Endothelial cell of umbilical vein (primary cell): ENCODE results near the gene TNS2. TPM values are rescaled to one million over a fixed set of nuclear protein-coding genes. Genes with fewer than 3 reads are reported as not detected.
A peak's percentile ranks its signal among the peaks of the same experiment; 100 is the strongest.

ENCODE experiments used
- BruUV-seq: library from RNA; stranded (reverse); fragments of 400-500 nt; replicated peaks from 2 replicates; lab custom pipeline; 2021; lab: Mats Ljungman, UMichigan
- CTCF ChIA-PET: fragments of 300-600, 350-600 bp; sonication (Branson Sonifier 250); formaldehyde crosslinking; loops from one replicate; lab custom pipeline; 2021; ENCODE audit warnings: antibody characterized with exemption, inconsistent platforms; lab: Charles Lee
- POLR2A ChIA-PET: fragments of 300-600, 350-600 bp; sonication (Branson Sonifier 250); formaldehyde crosslinking; loops from one replicate; lab custom pipeline; 2021; ENCODE audit warnings: antibody characterized with exemption, inconsistent platforms; lab: Charles Lee
- DNase-seq: peaks from one replicate; pipeline ENCODE4 v3.0.0-alpha.2; 2011; ENCODE audit warnings: low read depth, low spot score
- FAIRE-seq: peaks from 2 replicates; lab custom pipeline; 2011; peaks lifted over from hg19 to GRCh38; lab: Jason Lieb, UNC
- H2AFZ ChIP-seq: 2 replicates; pipeline ENCODE4 v1.6.0; 2012; ENCODE audit warnings: low read depth, low read length, control low read depth, inconsistent platforms
- H3K27ac ChIP-seq: 2 replicates; pipeline ENCODE4 v1.5.1; 2011; ENCODE audit warnings: low read depth, mild to moderate bottlenecking, control low read depth, low read length, moderate library complexity; ENCODE audit not compliant: insufficient read depth
- H3K27me3 ChIP-seq, 2 experiments: 2 replicates each; pipeline versions ENCODE4 v1.6.0 to v1.6.1; 2011; ENCODE audit warnings: low read length in 2 of 2, mixed read lengths in 1 of 2; ENCODE audit not compliant: control insufficient read depth in 2 of 2, insufficient read depth in 2 of 2
- H3K36me3 ChIP-seq, 2 experiments: 2 replicates in 1 of 2; 3 replicates in 1 of 2; pipeline ENCODE4 v1.5.1; 2011; ENCODE audit warnings: low read length in 2 of 2, mild to moderate bottlenecking in 1 of 2, moderate library complexity in 1 of 2; ENCODE audit not compliant: control insufficient read depth in 2 of 2, insufficient read depth in 2 of 2; ENCODE audit errors: extremely low read depth in 1 of 2
- H3K4me1 ChIP-seq: 3 replicates; pipeline ENCODE4 v1.5.1; 2011; ENCODE audit warnings: mild to moderate bottlenecking, low read length; ENCODE audit not compliant: control insufficient read depth, insufficient read depth; ENCODE audit errors: extremely low read depth
- H3K4me2 ChIP-seq: 2 replicates; pipeline ENCODE4 v1.6.1; 2011; ENCODE audit warnings: low read length, control low read depth, mixed read lengths; ENCODE audit not compliant: insufficient read depth
- H3K4me3 ChIP-seq, 3 experiments: fragments of 200-600 bp in 1 of 3; sonication (generic), shearing (Covaris generic) in 1 of 3; replicated peaks in 1 of 3; 2 replicates each; pipeline ENCODE4 v1.5.1; 2011 to 2016; ENCODE audit warnings: control low read depth in 3 of 3, low read length in 3 of 3, mild to moderate bottlenecking in 2 of 3, inconsistent platforms in 1 of 3, low read depth in 1 of 3, moderate library complexity in 1 of 3; ENCODE audit not compliant: insufficient read depth in 1 of 3
- H3K79me2 ChIP-seq: 2 replicates; pipeline ENCODE4 v1.6.0; 2012; ENCODE audit warnings: low read length, inconsistent platforms; ENCODE audit not compliant: control insufficient read depth, insufficient read depth
- H3K9ac ChIP-seq: replicated peaks from 2 replicates; pipeline ENCODE3; 2011; ENCODE audit warnings: low read length, control low read depth; ENCODE audit not compliant: insufficient read depth; ENCODE audit errors: extremely low read depth
- H3K9me1 ChIP-seq: replicated peaks from 3 replicates; pipeline ENCODE4 v1.6.0; 2011; ENCODE audit warnings: mild to moderate bottlenecking, low read length; ENCODE audit not compliant: control insufficient read depth, insufficient read depth; ENCODE audit errors: extremely low read depth
- H3K9me3 ChIP-seq: replicated peaks from 2 replicates; pipeline ENCODE4 v1.5.1; 2012; ENCODE audit warnings: low read length, inconsistent platforms; ENCODE audit not compliant: control insufficient read depth, insufficient read depth
- H4K20me1 ChIP-seq: replicated peaks from 2 replicates; pipeline ENCODE3; 2011; ENCODE audit warnings: mild to moderate bottlenecking, low read length; ENCODE audit not compliant: control insufficient read depth, insufficient read depth; ENCODE audit errors: extremely low read depth
- EZH2 ChIP-seq: IDR thresholded peaks from 2 replicates; pipeline ENCODE4 v1.6.1; 2012; ENCODE audit warnings: borderline replicate concordance, low read depth, mild to moderate bottlenecking, moderate library complexity, low read length, inconsistent platforms; ENCODE audit not compliant: severe bottlenecking
- FOS ChIP-seq: IDR thresholded peaks from 2 replicates; pipeline ENCODE4 v1.6.1; 2011; ENCODE audit warnings: mild to moderate bottlenecking, low read length, moderate library complexity, borderline replicate concordance; ENCODE audit not compliant: insufficient read depth
- MYC ChIP-seq: IDR thresholded peaks from one replicate; pipeline ENCODE4 v1.6.1; 2011; ENCODE audit warnings: mild to moderate bottlenecking, low read depth, low read length
- POLR2A ChIP-seq: IDR thresholded peaks from 2 replicates; pipeline ENCODE4 v1.6.1; 2012; ENCODE audit warnings: low read depth, mild to moderate bottlenecking, control low read depth, low read length
- POLR2AphosphoS5 ChIP-seq: IDR thresholded peaks from 2 replicates; pipeline ENCODE4 v1.6.1; 2012; ENCODE audit warnings: low read depth, mild to moderate bottlenecking, control low read depth, low read length, moderate library complexity; ENCODE audit not compliant: insufficient read depth
- dilution Hi-C: fragments of 300-500 bp; cut with MboI; formaldehyde crosslinking; loops from one replicate; pipeline ENCODE4 v1.15.0; 2019; ENCODE audit warnings: low sequenced_read_pairs; ENCODE audit not compliant: extremely low pct_ligation_motif_present
- intact Hi-C: fragments of 100-400 bp; cut with micrococcal nuclease; formaldehyde crosslinking; loops from one replicate; pipeline ENCODE4 v1.10.0; 2022
- polyA plus RNA-seq, 4 experiments: library from polyadenylated mRNA; depleted of rRNA in 3 of 4; stranded (reverse) in 3 of 4; unstranded in 1 of 4; fragments of >200 nt; gene quantifications; 2 replicates each; pipeline versions ENCODE4 v1.2.1 to v1.2.3, GENCODE V29; 2011 to 2012; ENCODE audit warnings: missing spikeins in 1 of 4
- total RNA-seq: library from RNA; stranded (reverse); gene quantifications from 2 replicates; pipeline ENCODE4 v1.2.3, GENCODE V29; 2021
- TF ChIP-seq, protein P1 (sequence below), 2 donors: IDR thresholded peaks; 1 replicate in 1 of 2; 2 replicates in 1 of 2; pipeline ENCODE4 v1.5.1; 2011; ENCODE audit warnings: low read length in 2 of 2, mild to moderate bottlenecking in 2 of 2, moderate library complexity in 2 of 2, control low read depth in 1 of 2, inconsistent platforms in 1 of 2, low read depth in 1 of 2; ENCODE audit not compliant: insufficient read depth in 1 of 2; ENCODE audit errors: extremely low read depth in 1 of 2

Gene TNS2
- total and polyA plus RNA-seq, 2 donors (not counting 3 experiments of a cell fraction or from before 2014, with no cell fraction given) = 84.5 to 106 TPM

DNA sequence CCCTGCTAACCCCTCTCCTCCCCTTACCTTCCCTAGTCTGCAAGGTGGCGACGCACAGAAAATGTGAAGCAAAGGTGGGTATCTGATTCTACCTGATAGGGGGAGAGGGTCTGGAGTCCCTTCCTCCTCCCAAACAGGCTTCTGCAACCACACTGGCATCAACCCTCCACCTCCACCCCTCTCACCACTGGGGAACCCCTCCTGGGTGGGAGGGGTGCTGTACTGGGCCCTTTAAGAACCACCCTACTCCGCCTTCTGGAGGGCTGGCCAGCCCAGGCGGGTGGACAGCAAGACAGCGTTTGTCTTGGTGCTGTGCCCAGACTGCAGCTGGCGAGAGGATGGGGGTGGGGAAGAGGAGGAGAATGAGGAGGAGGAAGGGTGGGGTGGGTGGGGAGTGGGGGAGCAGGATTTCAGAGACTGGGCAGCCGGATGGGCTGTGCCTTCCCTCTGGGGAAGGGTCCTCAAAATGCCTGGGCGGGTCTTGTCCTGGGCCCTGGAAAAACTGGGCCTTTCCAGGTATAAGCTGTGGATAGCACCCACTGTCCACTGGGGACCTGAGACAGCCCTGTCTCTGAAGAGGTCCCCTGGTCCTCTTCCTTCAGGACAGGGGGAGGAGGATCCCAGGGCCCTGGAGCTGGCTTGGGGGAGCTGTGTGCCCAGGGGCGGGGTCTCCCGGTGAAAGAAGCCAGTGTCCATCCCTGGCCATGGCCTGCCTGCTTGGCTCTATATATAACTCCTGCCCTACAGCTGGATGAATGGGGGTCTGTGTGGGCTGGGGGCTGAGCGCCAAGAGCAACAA lies 2.8 kb downstream of the TNS2 start:
- BruUV-seq = no TSS peak
- H3K4me3 ChIP-seq = no peak overlapping the region
- ChIA-PET CTCF (interaction anchor here (0.8 to 5.2 kb wide), 9 partner anchors 9 to 269 kb away, joined by 3 to 79 read pairs (median 5); partner anchors contain the start of gene AAAS), POLR2A (interaction anchor here (1.5 kb wide), 1 partner anchor 14 kb away, joined by 4 read pairs; no protein-coding TSS in a partner anchor)
- H3K27ac ChIP-seq = no peak overlapping the region
- dilution Hi-C loops (no loop called here), intact Hi-C loops (loop anchor here (5.0 kb wide), 1 partner anchor 45 kb away; the partner anchor contains the start of gene IGFBP6)
- H3K4me1 ChIP-seq = peaks cover 58% of the 10 kb centered on the region
- no peak overlapping the region for H3K9ac ChIP-seq
- FAIRE-seq = peak; percentile 94
- no peaks in the 10 kb centered on the region for H3K9me1 ChIP-seq
- no peak overlapping the region for H3K4me2 ChIP-seq
- no peaks in the 10 kb centered on the region for H3K9me3 ChIP-seq
- no peaks in the 10 kb centered on the region for H4K20me1 ChIP-seq
- H3K79me2 ChIP-seq = peaks cover 15% of the 10 kb centered on the region
- H3K27me3 ChIP-seq = no peaks in the 10 kb centered on the region
- H3K36me3 ChIP-seq = peaks cover 0 to 16% of the 10 kb centered on the region in 2 experiments
- no peak overlapping the region for H2AFZ ChIP-seq
- DNase-seq = peak; percentile 75
- no peak for TF ChIP-seq FOS
- TF ChIP-seq POLR2AphosphoS5 = peak; percentile 47

DNA sequence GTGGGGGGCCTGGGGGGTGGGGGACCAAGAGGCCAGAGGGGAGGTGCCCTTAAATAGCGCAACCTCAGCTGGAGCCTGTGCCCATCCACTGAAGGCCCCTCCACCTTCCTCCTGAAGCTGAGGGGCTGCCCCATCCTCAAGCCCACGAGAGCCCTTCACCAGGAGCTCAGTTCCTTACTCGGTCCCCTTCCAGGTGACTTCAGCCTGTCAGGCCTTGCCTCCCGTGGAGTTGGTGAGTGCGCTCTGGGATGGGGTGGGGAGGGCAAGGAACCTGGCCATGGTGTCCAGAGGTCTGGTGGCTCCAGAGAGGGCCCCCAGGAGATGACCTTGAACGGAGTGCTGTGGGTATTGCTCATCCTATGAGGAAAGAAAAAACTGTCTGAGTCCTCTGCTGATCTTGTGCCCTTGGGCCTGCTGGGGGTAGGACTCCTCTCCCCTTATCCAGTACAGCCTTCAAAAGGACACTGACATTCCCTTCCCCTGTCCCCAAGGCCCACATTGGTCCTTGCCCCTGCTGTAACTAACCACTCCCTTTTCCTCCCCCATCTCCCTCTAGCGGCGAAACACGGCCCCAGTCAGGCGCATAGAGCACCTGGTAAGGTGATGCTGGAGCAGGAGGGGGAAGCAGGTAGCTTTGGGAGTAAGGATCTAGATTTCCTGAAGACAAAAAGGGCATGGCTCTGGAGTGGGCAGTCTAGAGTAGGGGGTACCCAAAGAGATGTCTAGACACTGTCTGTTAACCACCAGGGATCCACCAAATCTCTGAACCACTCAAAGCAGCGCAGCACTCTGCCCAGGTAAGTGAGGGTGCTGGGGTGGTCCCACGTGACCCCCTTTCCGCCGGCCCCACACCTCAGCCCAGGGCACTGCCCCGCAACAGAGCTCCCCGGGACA lies 3.6 kb downstream of the TNS2 start:
- FAIRE-seq = peak; percentile 43
- peak overlapping the region in 1 of 3 experiments; percentile 37 for H3K4me3 ChIP-seq
- H3K27ac ChIP-seq = no peak overlapping the region

More for the DNA sequence above, 3.6 kb downstream of the TNS2 start:
- Histone ChIP-seq H3K36me3 (peaks cover 0 to 25% of the 10 kb centered on the region in 2 experiments), H2AFZ (no peak overlapping the region), H4K20me1 (no peaks in the 10 kb centered on the region), H3K27me3 (no peaks in the 10 kb centered on the region), H3K9me3 (no peaks in the 10 kb centered on the region), H3K4me2 (peak overlapping the region; percentile 11), H3K9ac (no peak overlapping the region), H3K9me1 (no peaks in the 10 kb centered on the region), H3K4me1 (peaks cover 50% of the 10 kb centered on the region), H3K79me2 (peaks cover 15% of the 10 kb centered on the region)
- TF ChIP-seq, protein P1, sequence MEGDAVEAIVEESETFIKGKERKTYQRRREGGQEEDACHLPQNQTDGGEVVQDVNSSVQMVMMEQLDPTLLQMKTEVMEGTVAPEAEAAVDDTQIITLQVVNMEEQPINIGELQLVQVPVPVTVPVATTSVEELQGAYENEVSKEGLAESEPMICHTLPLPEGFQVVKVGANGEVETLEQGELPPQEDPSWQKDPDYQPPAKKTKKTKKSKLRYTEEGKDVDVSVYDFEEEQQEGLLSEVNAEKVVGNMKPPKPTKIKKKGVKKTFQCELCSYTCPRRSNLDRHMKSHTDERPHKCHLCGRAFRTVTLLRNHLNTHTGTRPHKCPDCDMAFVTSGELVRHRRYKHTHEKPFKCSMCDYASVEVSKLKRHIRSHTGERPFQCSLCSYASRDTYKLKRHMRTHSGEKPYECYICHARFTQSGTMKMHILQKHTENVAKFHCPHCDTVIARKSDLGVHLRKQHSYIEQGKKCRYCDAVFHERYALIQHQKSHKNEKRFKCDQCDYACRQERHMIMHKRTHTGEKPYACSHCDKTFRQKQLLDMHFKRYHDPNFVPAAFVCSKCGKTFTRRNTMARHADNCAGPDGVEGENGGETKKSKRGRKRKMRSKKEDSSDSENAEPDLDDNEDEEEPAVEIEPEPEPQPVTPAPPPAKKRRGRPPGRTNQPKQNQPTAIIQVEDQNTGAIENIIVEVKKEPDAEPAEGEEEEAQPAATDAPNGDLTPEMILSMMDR (IDR thresholded peaks at IDR 0.05; ENCODE audit: extremely low read depth in 1 of 2, insufficient read depth in 1 of 2, low read depth in 1 of 2, low read length in 2 of 2) = peak; percentile 73 to 76
- no peak for TF ChIP-seq MYC
- TF ChIP-seq POLR2A = no peak
- no peak for TF ChIP-seq EZH2
- POLR2A ChIA-PET = no interaction called here
- CTCF ChIA-PET = interaction anchor here (0.7 to 5.2 kb wide), 15 partner anchors 8 to 566 kb away, joined by 3 to 79 read pairs (median 4); partner anchors contain the start of genes AAAS and EIF4B
- no TSS peak for BruUV-seq
- dilution Hi-C loops (no loop called here), intact Hi-C loops (loop anchor here (1.0 to 5.0 kb wide), 2 partner anchors 26 to 44 kb away; partner anchors contain the start of genes IGFBP6 and SPRYD3)
- DNase-seq = peak; percentile 34
